Endometrial microvascular endothelial cells (primary cell): ENCODE measurements around the gene HOXA11. TPM values are rescaled to one million over a fixed set of nuclear protein-coding genes. Genes with fewer than 3 reads are reported as not detected.

Experiments used
- in situ Hi-C: cut with HindIII; loops from 2 replicates; pipeline ENCODE4 v1.10.0; 2017; ENCODE audit warnings: low sequenced_read_pairs, low pct_unique_long_range_greater_than_20kb; ENCODE audit errors: inconsistent ontology term
- total RNA-seq: library from RNA; depleted of rRNA; stranded (reverse); fragments of >200 nt; gene quantifications from one replicate; pipeline ENCODE4 v1.2.3, GENCODE V29; 2015; ENCODE audit errors: inconsistent ontology term

HOXA11 gene
- total RNA-seq, 1 donor from 2014 or later, result 7.3 TPM

DNA sequence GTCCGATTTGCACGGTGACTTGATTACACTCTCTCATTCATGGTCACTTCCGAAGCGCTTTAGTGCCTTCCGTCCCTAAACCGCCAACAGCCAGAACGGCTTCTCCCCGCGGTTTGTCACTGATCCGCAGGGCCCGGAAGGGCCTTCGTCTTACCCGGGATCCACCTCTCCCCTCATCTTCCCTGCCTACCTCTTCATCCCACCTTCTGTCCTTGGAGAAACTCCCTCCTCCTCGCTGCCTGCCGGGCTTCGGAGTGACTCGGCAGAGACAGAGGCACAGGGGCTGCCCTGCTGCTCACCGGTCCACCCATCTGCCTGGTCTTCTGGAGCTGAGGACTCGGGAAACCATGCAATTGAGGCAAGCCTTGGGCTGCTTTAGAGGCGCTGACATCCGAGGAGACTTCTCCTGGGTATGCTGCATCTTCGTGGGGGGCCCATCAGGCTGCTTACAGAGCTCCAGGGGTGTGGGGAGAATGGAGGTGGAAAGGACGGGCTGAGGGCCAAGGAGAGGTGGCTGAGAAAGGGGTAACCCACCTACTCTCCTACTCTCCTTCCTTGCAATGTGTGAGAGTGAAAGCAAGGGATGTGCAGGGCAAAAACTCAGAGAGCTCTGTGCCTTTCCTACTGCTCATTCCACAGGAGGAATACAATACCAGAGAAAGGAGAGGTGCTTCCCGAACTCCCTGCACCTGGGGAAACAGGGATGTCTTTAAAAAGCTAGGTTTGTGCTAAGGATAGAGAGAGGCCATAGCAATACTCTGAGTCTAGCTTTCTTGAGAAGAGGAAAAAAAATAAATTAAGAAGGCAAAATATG lies 1.0 kb upstream of the HOXA11 start:
- in situ Hi-C loops, result no loop called here

DNA sequence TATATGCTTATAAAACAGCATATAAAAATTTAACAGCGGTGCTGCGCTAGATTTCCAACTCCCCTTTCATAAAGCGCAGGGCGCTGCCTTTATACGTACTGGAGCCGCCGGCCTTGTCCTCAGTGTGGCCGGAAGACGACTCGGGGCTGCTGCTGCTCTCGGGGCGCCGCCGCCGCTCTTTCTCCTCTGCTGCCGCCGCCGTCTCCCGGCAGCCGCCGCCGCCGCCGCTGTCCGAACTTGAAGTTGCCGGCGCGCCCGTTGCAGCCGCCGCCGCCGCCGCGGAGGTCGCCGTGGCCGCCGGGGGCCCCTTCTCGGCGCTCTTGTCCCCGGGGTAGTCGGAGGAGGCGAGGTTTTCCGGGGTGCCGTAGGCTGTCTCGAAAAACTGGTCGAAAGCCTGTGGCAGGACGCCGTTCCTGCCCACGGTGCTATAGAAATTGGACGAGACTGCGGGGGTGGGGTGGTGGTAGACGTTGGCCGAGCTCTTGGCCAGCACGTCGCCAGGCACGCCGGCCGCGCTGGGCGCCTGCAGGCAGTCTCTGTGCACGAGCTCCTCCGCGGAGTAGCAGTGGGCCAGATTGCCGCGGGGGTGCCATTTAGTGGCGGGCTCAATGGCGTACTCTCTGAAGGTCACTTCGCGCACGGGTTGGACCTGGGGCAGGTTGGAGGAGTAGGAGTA lies 557 bp downstream of the HOXA11 start:
- in situ Hi-C loops, result no loop called here

DNA sequence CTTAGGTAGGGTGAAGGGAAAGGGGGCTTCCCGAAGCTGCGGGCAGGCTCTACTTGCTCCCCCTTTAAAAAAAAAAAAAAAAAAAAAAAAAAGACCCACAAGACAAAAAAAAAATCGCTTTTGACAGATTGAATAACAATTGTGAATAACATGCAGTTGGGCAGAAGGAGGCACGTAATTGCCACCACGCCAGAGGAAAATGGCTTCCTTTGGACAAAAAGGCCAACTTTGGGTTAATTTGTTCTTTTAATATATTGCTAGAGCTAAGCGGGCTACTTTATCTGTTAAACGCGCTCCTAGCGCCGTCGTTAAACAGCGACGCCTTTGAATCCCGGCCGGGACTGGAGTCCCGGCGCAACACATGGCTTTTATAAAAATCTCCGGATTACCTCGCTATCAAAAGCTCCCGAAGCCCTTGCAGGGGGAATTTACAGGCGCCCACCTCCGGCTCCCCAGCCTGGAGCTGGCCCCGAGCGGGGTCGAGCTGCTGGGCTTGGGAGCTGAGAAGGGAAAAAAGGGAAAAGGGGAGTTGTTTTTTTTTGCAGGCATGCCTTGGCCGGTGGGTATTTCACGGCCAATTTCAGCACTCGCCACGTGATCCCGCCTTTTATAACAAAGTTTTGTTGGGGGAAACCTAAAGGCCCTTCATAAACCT lies 1.2 kb downstream of the HOXA11 start:
- in situ Hi-C loops, result no loop called here

DNA sequence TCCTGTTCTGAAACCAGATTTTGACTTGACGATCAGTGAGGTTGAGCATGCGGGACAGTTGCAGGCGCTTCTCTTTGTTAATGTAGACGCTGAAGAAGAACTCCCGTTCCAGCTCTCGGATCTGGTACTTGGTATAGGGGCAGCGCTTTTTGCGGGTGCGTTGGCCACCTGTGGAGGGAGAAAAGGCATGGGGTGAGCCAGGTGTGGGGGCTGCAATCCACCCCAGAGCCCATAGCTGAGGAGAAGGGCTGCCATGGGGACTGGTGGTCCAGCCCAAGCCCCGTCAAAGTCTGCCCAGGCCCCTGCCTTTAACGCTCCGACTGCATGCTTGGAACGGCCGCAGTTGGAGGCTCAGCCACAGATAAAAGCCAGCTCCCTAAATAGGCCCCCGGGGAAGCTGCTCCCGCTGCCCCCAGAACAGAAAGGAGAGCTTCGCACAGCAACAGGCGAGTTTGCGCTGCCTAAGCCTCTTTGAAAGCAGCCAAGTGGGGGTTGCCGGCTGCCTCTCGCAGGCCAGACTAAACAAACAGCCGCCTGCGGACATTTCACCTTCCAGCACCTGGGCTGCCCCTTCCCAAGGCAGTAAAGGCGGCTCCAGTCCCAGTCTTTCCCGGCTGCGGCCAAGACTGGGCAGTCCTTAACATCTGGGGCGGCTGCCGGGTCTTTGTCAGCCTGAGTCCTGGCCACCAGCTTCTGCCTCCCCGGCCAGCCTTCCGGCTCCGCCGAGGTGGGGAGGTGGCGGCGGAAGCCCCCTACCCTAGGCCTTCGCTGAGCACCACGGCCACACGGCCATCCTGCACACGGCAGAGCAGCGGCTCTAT lies 2.0 kb downstream of the HOXA11 start:
- in situ Hi-C loops, result no loop called here

DNA sequence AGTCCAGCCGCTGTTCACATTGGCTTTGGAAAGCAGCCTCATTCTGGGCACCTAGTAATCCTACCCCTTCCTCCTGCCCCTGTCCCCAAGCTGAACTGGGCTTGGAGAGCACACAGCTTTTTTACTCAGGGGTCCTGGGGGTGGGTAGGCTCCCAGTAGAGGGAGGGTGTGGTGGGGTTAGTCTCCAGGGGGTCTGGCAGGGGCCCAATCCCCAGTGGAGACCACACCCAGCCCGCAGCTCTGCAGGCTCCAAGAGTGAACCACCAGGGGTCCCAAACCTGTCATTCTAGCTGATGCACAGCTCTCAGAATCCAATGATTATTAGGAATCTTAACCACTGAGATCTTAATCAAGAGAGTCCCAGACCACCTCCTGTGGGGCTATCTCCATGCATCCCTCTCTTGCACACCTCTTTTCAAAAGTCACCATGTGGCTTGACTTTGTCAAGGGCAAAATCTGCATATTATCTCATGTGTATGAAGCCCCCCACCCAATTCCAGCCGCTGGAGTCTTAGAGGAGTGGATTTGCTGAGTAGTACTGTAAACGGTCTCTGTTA lies 2.7 kb downstream of the HOXA11 start:
- in situ Hi-C loops, result no loop called here

DNA sequence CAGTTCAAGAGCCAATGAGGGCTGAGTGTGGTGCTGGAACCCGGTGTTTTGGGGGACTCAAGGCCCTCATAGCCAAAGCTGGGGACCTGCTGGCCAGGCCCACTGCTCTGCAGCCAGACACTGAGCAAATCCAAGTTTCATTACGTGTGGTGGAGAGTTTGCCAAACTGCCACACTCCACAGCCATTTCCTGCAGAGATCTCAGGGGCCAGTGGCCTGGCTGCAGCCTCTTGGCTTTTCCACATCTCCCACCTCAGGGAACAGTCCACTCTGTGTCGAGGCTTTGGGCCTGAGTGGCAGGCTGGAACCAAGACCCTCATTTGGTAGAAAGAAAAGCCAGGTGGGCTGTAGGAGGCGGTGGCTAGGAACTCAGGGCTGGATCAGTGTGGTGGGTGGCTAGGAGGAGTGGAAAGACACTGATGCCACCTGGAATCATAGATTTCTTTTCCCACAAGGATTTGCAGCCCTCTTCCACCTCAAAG lies 3.2 kb downstream of the HOXA11 start:
- in situ Hi-C loops, result no loop called here

DNA sequence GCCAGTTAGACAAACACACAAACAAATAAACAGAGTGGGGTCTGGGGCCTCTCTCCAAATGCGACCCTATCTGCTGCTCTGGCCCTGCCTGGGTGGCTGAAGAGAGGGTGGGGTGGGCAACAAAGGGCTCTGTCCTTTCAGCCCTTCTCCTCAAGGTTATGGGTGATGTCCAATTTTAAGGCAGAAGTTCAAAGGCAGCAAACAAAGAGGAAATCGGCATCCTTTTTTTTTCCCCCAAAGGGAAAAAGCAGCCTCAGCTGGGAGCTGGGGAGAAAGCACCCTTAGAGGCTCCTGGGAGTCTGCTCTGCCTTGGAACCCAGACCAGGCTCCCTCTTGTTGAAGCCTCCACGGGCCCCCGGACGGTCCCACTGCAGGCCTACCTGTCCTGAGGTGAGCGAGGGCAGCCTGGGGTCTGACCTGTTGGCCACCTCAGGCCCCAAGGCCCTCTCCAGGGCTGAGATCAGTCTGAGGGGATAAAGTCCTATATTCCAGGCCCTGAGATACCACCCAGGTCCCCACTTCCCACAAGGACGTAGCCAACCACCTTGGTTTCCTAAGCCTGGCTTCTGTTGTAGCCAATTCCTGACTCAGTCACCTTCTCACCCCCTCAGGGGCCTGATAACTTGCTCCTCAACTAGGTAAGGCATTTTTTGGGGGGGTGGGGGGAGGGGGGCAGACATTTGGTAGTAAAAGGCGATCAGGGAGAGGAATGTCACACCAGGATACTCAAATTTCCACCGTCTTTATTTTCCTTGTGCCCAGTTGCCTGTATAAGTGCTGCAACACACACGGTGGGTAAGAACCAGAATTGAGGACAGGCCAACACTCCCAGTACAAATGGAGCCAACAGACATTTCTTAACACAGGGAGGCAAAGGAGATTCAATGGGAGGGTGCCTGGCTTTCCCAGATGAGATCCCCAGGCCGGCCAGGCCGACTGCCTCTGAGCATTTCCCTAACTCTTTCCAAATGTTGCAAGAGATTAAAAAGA lies 4.3 kb downstream of the HOXA11 start:
- in situ Hi-C loops, result no loop called here

DNA sequence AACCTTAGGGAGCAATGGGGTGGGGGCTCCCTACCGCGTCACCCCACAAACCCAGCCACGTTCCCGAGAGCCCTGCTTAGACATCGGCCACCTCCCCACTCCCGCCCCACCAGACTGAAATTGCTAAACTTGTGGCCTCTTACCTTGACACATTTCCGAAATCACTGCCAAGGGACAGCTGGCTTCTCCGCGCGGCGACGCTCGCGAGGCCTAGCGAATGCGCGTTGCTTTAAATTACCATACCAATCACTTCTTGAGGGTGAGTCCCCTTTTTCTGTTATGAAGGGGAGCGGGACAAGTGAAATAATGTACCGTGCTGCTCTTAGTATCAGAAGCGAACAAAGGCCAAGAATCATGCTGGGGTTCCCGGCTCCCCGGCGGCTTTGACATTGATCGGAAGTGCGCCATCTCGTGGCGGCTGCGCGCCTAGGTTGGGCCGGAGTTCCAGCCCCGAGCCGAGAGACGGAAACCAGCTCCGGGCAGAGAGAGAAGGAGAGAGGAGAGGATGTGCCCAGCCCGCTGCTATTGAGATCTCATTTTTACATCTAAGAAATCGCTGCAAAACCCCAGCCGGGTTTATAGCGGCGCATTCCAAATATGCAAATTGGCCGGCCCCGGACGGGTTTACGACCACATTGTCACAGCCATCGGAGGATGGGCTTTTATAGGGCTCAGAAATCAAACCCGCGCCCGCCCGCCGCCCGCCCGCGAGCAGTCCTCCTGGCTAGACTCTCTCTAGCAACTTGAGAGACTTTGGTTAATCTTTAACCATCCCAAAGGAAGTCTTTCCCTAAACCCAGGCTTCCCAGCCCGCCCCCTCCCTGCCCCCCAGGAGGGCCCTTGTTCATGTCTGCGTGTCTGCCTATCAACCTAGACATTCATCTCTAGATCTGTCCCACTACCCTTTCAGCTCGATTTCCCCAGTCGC lies 5.3 kb downstream of the HOXA11 start:
- in situ Hi-C loops, result no loop called here

DNA sequence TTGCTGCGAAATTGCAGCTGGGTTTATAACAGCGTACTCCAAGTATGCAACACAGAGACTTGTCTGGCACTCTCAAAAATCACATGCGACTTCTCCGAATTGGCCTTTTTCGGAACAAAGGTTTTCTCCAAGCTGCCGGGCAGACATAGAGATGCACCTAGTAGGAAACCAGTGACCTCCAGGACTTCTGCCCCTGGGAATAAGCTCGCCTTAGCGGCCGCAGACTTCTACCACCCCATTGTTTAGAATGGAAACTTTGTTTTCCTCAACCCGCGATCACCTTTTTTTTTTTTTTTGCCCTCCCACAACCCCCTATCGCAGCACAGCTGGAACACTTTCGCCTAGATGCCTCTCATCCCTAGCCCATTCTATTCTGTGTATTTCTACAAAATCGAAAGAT lies 6.0 kb downstream of the HOXA11 start:
- in situ Hi-C loops, result no loop called here

DNA sequence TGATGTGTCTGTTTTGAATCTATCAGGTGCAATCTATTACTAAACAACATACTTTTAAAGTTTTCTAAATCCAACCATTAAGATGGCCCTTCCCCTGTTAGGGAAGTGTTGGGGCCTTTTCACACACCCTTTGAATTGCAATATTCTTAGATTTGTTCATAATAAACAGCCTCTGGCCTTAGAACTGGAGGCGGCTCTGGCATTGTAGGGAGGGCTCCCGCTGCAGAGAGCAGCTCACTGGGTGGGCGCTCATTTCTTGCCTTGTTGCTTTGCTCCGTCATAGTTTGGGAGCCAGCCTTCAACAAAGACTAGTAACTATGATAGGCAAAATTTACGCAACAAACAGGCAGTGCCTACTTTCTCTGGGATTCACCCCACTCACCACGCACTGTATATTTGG lies 6.7 kb downstream of the HOXA11 start:
- in situ Hi-C loops, result no loop called here

DNA sequence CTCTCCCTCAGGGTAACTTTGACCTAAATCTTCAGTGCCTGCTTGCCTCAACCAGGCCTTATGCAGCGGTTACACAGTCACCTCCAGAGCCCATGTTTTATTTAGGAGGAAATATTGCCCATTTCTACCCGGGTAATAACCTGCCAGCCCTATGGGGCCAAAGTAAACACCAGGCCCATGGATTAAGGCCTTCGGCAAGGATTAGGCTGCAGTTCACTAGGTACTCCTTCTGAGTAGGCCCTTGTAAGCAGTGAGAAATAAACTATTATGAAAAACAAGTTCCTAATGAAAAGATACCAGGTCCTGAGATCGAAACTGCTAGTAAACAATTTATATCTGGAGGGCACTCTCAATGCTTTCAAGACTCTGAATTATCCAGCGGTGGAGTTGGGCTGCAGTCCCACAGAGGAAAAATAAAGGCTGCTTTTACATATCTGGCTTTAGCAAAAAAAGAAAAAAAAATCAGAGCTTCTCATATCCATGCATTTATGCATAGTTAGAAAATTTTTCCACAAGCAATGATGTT lies 7.2 kb downstream of the HOXA11 start:
- in situ Hi-C loops, result no loop called here

DNA sequence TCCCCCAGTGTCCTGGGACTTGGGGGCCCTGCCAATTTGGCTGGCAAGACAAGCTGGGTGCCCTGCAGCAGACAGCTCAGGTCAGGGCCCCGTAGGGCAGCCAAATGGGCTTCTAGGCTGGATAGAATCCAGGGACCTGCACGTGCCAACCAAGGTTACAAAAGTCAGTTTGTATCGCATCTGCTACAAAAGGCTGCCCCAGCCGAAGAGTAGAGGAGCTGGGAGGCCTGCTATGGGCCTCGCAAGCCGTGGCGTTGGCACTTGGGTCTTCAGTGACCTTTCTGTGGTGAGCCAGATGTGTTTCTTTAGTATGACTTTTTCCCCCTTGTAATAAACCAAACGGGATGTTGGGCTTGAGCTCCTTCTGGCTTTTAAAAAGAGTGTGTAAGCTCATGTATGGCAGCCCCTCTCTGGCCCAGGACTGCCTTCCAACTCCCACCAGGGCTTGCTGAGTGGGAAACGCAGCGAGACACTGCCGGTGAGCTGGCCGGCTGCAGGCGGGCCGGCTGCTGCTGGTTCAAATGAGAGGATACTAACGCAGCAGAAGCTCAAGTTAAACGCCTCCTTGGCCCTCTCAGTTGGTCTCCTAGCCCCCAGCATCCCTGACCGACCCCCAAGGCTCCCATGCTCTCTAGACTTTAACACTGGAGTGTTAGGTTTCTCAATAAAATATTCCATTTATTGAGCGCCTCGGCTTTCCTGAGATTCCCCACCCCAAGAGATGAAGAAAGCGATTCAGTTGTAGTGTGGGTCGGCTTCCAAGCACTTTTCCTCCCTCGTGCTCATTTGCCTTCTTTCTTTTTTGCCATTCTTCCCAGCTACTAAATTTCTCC lies 7.9 kb downstream of the HOXA11 start:
- in situ Hi-C loops, result no loop called here

DNA sequence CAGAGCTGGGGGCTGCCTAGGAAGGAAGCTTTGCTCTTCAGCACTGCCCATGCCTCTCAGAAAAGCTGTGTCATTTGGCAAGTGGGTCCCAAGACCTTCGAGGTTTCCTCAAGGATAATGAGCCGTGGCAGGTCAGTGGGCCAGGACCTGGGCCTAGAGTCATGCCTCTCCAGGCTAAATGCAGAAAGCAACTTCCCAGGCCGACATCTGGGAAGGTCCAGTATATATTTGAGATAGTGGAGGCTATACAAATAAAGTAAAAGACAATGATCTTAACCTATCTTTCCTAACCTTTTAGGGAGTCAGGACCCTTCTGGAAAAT lies 8.5 kb downstream of the HOXA11 start:
- in situ Hi-C loops, result no loop called here

DNA sequence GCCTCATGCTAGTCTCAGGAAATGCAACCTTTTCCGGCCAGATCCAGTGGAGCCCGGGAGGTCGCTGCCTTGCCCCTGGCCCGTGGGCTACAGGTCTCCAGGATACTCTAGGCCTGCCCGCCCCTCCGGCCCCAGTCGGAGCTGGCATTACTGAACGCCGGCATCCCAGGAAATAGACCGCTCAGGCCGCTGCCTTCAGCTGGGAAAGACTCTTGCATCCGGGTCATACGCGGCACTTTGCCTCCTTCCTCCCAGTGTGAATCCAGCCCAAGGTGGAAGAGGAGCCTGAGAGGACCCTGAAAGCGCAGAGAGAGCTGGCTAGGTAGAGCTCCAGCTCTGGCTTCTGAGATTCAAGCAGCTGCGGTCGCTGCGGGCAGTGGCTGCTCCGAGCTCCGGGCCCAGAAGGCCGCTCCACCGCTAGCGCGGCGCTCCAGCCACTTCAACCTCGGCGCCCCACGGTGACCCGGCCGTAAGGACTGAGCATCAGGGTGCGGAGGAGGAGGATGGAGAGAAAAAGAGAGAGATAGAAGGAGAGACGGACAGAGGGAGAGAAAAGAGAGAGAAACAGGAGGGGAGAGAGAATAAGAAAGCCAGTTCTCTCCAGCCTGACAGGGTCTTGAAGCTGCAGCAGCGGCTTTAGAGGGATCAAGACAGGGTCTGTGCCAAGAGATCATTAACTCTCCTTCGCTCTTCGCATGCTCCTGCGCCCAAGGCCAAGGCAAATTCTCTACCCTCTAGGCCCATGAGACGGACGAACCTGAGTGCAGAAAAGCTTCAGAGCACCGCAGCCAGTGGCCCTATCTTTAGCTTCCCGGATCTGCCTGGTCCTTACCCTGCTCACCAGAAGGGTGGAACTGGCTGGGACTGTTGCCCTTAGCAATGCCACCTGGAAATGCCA lies 9.2 kb downstream of the HOXA11 start:
- in situ Hi-C loops, result no loop called here
